Measurements from ENCODE around the gene ARL4C.

The ARL4C gene

DNA sequence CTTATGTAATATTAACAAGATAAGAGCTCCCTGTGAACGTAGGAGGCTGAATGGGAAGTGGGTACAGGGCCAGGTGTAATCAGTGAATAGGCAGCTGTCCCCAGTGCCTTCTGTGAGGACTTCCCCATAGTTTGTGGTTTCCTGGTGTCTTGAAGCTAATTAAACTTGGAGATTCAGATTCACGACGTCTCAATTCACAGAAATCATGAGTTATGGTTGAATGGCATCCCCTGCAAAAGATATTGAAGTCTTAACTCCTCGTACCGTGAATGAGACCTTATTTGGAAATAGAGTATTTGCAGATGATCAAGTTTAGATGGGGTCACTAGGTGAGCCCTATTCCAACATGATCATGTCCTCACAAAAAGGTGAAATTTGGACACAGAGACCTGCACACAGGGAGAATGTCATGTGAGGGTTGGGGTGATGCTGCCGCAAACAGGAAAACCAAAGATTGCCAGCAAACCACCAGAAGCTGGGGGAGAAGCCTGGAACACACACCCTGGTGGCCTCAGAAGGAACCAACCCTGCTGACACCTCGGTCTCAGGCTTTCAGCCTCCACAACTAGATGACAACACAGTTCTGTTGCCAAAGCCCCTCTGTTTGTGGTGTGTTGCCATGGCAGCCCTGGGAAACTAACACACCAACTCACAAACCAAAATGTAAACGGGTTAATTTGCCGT is 13.2 kb downstream of the ARL4C start:
- no peak for DNase-seq (ENCODE audit: low read depth)
- no peak overlapping the region for H3K4me3 ChIP-seq (ENCODE audit: low read depth, low read length)
- TF ChIP-seq, protein P1, sequence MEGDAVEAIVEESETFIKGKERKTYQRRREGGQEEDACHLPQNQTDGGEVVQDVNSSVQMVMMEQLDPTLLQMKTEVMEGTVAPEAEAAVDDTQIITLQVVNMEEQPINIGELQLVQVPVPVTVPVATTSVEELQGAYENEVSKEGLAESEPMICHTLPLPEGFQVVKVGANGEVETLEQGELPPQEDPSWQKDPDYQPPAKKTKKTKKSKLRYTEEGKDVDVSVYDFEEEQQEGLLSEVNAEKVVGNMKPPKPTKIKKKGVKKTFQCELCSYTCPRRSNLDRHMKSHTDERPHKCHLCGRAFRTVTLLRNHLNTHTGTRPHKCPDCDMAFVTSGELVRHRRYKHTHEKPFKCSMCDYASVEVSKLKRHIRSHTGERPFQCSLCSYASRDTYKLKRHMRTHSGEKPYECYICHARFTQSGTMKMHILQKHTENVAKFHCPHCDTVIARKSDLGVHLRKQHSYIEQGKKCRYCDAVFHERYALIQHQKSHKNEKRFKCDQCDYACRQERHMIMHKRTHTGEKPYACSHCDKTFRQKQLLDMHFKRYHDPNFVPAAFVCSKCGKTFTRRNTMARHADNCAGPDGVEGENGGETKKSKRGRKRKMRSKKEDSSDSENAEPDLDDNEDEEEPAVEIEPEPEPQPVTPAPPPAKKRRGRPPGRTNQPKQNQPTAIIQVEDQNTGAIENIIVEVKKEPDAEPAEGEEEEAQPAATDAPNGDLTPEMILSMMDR (conservative IDR thresholded peaks at IDR 0.05; ENCODE audit: low read depth, low read length), result peak; percentile 38

DNA sequence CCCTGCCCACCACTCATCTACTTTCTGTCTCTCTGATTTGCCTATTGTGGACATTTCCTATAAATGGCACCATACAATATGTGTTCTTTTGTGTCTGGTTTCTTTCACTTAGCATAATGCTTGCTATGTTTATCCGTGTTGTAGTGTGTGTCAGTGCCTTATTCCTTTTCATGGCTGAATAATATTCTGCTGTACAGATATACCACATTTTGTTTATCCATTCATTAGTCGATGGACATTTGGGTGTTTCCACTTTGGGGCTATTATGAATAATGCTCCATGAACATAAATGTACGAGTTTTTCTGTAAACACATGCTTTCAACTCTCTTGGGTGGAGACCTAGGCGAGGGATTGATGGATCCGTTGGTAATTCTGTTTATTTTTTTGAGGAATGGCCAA is 15.6 kb downstream of the ARL4C start:
- H3K4me3 ChIP-seq (ENCODE audit: low read depth, low read length), result no peak overlapping the region
- DNase-seq (ENCODE audit: low read depth), result no peak

DNA sequence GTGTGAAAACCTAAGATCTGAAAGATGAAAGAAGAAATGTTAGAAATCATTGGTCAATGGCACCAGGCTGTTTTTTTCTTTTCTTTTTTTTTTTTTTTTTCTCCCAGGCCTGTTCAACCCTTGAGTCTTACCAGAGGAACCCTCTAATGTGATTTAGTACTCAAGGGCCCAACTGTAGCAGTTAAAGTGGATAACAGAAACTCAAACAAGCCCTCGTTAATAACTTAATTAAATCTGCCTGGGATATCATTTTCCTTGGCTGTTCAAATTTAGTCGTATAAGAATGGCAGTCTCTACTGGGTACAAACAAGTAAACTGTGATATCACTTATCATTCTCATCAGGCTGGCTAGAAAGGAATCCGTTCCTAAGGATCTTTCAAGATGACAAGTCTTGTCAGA is 16.5 kb downstream of the ARL4C start:
- TF ChIP-seq, protein P1 (conservative IDR thresholded peaks at IDR 0.05; ENCODE audit: low read depth, low read length), result no peak
- DNase-seq (ENCODE audit: low read depth), result no peak

More for the DNA sequence above, 15.6 kb downstream of the ARL4C start:
- TF ChIP-seq, protein P1 (conservative IDR thresholded peaks at IDR 0.05; ENCODE audit: low read depth, low read length), result no peak

DNA sequence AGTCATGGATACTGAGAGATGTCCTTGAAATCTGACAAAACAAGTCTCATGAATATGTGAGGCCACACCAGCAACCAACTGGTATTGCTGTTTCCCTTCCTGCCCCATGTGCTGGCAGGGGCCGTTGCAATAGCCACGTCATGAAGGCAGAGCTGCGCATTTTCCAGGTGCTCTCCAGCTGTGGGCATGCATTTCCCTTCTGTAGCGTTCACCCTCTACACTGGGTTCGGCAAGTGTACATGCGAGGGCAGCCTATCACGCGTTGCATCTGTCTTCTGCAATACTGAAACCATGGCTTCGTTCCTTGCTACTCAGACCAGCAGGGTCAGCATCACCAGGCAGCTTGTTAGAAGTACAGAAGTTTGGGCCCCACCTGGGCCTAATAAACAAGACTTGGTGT is 17.4 kb downstream of the ARL4C start:
- TF ChIP-seq, protein P1 (conservative IDR thresholded peaks at IDR 0.05; ENCODE audit: low read depth, low read length), result no peak
- H3K4me3 ChIP-seq (ENCODE audit: low read depth, low read length), result no peak overlapping the region

More for the DNA sequence above, 16.5 kb downstream of the ARL4C start:
- H3K4me3 ChIP-seq (ENCODE audit: low read depth, low read length), result no peak overlapping the region

DNA sequence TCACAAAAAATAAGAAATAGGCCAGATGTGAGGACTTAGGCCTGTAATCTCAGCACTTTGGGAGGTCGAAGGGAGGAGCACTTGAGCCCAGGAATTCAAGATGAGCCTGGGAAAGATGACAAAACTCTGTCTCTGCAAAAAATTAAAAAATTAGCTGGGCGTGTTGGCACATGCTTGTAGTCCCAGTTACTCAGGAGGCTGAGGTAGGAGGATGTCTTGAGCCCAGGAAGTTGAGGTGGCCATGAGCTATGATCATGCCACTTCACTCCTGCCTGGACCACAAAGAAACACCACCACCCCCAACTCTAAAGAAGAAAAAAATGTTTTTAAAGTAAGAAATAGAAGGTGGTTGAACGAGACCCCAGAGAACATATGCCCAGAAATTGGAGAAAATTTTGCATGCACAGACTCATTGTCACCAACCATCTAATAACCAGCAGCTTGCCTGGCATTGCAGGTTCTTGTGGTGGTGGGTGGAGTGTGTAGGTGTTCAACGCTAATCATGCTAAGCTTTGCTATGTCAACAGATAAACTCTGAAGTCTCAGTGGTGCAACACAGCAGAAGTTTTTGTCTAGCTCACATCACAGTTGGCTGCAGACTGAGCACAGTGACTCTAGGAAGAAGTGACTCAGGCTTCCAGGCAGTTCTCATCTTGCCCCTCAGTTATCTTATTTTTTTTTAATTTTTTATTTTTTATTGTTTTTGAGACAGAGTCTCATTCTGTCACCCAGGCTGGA is 18.6 kb downstream of the ARL4C start:
- no peak for DNase-seq (ENCODE audit: low read depth)
- H3K4me3 ChIP-seq (ENCODE audit: low read depth, low read length), result no peak overlapping the region

More for the DNA sequence above, 17.4 kb downstream of the ARL4C start:
- no peak for DNase-seq (ENCODE audit: low read depth)

DNA sequence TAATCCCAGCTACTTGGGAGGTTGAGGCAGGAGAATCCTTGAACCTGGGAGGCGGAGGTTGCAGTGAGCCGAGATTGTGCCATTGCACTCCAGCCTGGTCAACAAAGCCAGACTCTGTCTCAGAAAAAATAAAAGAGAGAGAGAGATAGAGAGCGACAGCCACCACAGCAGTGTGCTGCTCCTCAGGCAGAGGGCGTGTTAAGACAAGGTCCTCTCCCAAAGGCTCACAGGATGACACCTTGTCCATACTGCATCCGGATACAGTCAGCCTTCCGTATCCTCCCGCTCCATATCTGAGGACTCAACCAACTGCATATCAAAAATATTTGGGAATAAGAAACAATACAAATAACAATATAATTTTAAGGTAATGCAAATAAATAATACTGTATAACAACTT is 20.1 kb downstream of the ARL4C start:
- TF ChIP-seq, protein P1 (conservative IDR thresholded peaks at IDR 0.05; ENCODE audit: low read depth, low read length), result no peak
- DNase-seq (ENCODE audit: low read depth), result no peak
- H3K4me3 ChIP-seq (ENCODE audit: low read depth, low read length), result no peak overlapping the region

More for the DNA sequence above, 18.6 kb downstream of the ARL4C start:
- TF ChIP-seq, protein P1 (conservative IDR thresholded peaks at IDR 0.05; ENCODE audit: low read depth, low read length), result no peak

Data from choroid plexus epithelial cell (primary cell).